Dedifferentiated amniotic fluid mesenchymal stem cell (primary cell): ENCODE data around the gene SLC35G2.
A peak's percentile ranks its signal among the peaks of the same experiment; 100 is the strongest.
"Not testable (repeated sequence)": the region's sequence is repeated elsewhere in the genome, so short reads cannot be mapped to it uniquely, and the experiment has no call there.

Source experiments
- DNase-seq: peaks from one replicate; pipeline ENCODE4 v3.0.0-alpha.2; 2016; ENCODE audit errors: extremely low spot score

Gene SLC35G2

GRCh38 chr3:136818769-136819391 lies at the start of gene SLC35G2:
TSS of gene SLC35G2 (plus strand) at chr3:136819126. CDS start at chr3:136854461, 35,335 bp downstream.
- peak; percentile 20 for DNase-seq

GRCh38 chr3:136772709-136773108 lies 46.2 kb upstream of the SLC35G2 start:
- DNase-seq, result no peak

- DNase-seq, result peak; percentile 77
These were observed 40.1 kb upstream of the SLC35G2 start for GRCh38 chr3:136778865-136779264.

- no peak for DNase-seq
These were observed 38.2 kb upstream of the SLC35G2 start for GRCh38 chr3:136780741-136781140.

- no peak for DNase-seq
These were observed 35.2 kb upstream of the SLC35G2 start for GRCh38 chr3:136783708-136784191.

- no peak for DNase-seq
These were observed 31.6 kb upstream of the SLC35G2 start for GRCh38 chr3:136787349-136787748.

- DNase-seq, result no peak
These were observed 30.8 kb upstream of the SLC35G2 start for GRCh38 chr3:136788154-136788553.

- no peak for DNase-seq
These were observed 28.9 kb upstream of the SLC35G2 start for GRCh38 chr3:136789976-136790375.

- no peak for DNase-seq
These were observed 28.1 kb upstream of the SLC35G2 start for GRCh38 chr3:136790786-136791185.

GRCh38 chr3:136792556-136793330 lies 26.2 kb upstream of the SLC35G2 start:
- no peak for DNase-seq

GRCh38 chr3:136801146-136801545 lies 17.8 kb upstream of the SLC35G2 start:
- DNase-seq, result not testable (repeated sequence)

- DNase-seq, result no peak
These were observed 16.4 kb upstream of the SLC35G2 start for GRCh38 chr3:136802481-136802996.

- no peak for DNase-seq
These were observed 14.8 kb upstream of the SLC35G2 start for GRCh38 chr3:136804141-136804540.

- DNase-seq, result no peak
These were observed 14.1 kb upstream of the SLC35G2 start for GRCh38 chr3:136804813-136805212.

GRCh38 chr3:136805795-136806194 lies 13.1 kb upstream of the SLC35G2 start:
- DNase-seq, result no peak

GRCh38 chr3:136811701-136812100 lies 7.2 kb upstream of the SLC35G2 start:
- DNase-seq, result no peak

GRCh38 chr3:136817448-136817847 lies 1.5 kb upstream of the SLC35G2 start:
- no peak for DNase-seq

- DNase-seq, result no peak
These were observed 646 bp upstream of the SLC35G2 start for GRCh38 chr3:136818191-136818768.

GRCh38 chr3:136819392-136819730 lies 435 bp downstream of the SLC35G2 start:
- DNase-seq, result peak; percentile 62

- DNase-seq, result peak; percentile 30
These were observed 1.1 kb downstream of the SLC35G2 start for GRCh38 chr3:136819731-136820679.

- no peak for DNase-seq
These were observed 12.5 kb downstream of the SLC35G2 start for GRCh38 chr3:136831461-136831860.
